HG03095 (cell line): ENCODE results near the gene IFT88.

Experiments
- ATAC-seq: cut with Tn5 transposase; IDR thresholded peaks from one replicate; pipeline ENCODE4 v1.9.1; 2021; ENCODE audit warnings: moderate library complexity; ENCODE audit not compliant: unreplicated experiment

Gene IFT88

DNA sequence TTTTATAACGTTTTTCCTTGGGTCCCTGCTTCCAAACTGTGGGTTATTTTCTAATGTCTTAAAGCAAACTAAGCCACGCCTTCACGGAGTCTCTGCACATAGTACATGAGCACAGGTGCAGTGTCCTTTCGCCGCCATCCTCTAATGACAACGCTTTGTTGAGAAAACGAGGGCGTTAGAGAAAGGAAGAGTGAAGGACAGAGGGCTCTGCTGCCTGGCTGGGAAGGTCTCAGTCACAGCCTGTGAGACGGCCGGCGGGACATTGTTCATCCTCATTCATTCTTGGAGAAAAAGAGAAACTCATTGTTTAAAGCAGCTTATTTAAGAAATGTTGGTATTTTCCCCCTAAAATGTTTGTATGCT is 146.0 kb downstream of the IFT88 start:
- no peak for ATAC-seq

DNA sequence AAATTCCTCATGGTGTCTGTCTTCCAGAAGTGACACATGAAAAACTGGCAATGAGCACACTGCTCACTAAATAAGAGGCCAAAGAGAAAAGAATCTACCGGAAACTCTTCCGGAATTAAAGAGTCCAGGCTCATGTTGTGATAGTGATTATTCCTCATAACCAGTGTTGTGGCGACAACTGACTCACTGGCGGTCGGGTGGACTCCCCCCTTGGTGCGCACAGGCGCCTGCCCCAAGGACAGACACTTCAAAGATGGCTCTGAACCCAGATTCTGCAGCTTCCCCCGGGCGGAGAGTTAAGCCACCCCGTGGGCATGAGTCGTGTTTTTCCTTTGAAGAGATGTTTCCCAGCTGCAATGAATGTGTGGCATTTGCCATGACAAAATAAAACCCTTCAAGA is 146.8 kb downstream of the IFT88 start:
- ATAC-seq, result no peak

DNA sequence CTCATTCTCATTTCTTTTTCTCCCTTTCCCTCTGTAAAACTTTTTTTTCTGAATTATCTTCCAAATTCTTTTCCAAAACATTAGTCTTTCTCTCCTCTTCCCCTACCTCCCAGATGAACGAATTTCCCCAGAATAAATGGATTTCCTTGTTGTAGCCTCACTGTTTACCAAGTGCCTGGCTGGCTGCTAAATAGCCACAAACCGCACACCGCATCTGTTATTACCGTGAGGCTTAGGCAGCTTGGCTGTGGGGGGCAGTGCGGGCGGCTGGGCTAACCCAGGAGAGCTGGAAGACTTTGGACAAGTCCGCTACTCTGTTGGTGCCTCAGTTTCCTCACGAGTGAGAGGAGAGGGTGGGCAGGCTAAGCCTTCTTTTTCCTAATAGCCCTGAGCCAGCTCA is 147.2 kb downstream of the IFT88 start:
- no peak for ATAC-seq

DNA sequence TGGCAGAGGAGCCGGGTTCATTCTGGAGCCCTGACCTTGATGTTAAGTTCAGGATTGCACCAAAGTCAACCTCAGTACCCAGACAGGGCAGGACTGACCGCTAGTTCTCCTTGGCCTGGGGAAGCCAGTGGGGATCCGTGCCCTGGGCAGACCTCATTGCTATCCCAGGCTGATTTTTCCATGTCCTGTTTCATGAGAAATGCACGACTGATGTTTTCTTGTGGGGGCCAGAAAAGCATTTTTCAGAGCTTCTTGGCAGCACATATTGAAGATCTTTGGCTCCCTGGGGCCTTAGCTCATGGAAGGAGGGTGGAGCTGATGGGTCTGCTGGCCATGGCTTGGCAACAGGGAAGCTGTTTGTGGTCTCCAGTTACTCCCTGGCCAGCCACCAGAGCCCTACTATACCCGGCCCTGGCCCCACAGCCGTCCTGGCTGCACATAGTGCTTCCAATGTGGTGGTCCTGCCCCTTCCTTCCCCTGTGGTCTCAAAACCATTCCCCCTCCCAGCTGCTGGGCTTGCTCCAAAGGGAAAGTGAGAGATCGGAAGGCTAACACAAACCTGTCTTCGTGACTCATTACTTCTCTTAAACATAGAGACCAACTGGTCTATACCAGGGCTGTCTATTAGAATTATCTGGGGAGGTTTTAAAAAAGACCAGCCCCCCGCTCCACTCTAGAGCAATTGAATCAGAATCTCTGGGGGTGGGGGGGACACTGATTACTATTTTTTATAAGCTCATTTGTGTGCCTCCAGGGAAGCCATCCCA is 147.8 kb downstream of the IFT88 start:
- no peak for ATAC-seq

DNA sequence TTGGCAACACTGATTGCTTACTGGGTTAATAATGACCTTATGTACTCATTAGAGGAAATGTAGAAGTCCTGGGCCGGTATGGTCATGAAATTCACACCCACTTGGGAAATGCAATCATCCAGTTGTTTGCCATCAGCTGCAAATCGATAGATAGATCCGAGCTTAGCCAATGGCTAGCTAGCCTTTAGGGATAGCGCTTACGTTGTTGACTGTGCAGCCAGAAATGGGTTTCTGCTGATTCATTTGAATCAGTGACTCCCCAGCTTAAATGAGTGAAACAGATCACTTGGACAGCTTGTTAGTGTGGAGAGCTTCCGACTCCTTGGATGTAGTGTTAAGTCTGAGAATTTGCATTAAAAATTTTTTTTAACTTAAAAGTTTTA is 148.4 kb downstream of the IFT88 start:
- no peak for ATAC-seq

DNA sequence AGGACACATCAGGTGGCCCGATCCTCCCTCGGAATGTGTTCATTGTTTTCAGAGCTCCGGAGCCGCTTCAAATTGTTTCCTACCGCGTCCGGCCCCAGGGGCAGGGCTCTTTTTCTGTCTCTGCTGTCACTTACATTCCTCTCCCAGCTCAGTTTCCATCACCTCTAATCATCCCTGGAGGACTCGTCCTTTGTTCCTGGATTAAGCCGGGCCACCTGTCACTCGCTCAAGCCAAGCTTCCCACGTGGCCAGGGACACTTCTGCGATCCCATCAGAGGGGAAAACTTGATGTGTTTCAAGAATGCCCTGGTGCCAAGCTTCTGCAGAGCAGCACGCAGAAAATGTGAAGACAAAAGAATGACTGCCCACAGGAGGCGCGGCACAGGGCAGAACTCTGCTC is 150.0 kb downstream of the IFT88 start:
- no peak for ATAC-seq

DNA sequence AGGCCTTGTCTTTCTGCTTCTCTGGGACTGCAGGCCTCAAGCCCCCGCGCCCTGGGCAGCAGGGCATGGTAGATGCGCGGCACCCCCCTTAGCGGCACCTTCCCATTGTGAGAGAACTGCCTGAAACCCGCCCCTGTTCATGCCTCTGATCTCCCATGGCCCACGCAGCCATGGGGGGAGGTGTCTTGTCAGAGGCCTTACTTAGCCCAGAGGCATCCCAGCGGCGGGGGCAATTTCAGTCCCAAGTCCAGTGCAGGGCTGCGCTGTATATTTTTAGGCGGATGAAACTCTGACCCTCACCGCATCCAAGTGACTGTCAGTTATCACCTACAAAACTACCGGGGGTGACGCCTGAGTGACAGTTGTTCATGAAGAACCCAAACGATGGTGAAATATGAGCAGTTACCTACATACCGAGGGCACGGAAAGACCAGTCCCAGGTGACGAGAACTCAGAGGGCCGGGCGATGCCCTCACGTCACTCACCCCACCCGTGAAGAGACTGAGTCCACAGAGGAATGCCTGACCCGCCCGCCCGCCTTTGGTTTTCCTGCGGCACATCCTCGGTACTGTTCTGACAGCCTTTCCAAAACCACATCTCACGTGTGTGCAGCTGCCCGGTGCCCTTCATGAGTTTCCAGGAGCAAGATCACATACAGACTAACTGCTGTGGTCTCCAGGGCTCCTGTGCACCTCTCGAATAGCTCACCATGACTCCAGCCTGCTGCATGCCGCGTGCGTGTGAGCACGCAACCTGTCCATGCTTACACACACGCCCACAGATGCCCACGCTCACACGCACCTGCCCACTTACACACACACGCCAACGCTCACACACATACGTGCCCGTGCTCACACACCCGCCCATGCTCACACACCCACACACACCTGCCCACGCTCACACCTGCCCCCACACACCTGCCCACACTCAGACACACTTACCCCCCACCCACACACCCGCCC is 150.9 kb downstream of the IFT88 start:
- no peak for ATAC-seq

DNA sequence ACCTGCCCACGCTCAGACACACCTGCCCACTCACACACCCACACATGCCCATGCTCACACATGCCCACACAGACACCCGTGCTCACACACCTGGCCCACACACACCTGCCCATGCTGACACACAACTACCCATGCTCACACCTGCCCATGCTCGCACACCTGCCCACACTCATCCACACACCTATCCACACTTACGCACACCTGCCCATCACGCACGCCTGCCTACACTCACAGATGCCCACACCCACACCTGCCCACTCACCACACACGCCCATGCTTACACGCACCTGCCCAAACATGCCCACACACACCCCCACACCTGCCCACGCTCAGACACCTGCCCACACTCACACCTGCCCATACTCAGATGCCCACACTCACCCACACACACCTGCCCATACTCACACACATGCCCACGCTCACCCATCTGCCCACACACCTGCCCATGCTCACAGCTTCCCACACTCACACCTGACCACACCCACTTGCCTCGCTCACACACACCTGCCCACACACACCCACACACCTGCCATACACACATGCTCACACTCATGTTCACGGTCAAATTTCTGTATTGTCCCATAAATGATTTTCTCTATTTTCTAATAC is 152.1 kb downstream of the IFT88 start:
- no peak for ATAC-seq

DNA sequence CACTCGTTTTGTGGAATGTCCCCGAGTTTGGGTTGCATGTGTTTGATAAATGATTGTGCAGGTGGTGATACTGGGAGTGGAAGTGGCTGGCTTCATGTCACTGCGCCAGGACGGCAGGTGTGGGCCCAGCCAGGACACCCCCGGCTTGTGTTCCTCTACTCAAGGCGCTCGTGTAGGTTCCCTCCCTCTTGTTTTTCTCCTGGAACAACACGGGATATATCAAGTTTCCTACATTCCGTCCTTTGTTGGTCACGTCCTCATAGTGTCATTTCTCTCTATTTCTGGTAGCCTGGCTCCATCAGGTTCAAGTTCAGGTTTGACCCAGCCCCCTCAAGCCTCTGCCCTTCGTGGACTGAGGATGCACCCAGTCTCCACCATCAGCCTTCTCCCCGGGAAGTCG is 152.8 kb downstream of the IFT88 start:
- no peak for ATAC-seq

DNA sequence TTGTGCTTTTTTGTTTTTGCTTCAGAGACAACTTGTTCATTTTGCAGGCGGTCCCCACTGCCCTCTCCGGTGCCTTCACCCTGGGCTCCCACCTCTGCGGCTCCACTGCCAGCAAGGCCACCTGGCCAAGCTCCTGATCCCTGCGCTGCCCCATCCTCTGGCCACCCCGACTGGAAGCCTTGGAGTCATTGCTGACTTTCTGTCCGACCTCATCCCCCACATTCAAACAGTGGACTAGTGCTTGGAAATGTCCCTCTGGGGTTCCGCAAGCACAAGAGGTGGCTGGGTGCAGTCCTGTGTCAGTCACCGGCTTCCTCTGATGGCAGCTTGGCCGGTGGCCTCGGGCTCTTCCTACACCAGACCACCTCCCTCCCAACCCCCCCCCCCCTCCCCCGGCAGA is 153.5 kb downstream of the IFT88 start:
- no peak for ATAC-seq

DNA sequence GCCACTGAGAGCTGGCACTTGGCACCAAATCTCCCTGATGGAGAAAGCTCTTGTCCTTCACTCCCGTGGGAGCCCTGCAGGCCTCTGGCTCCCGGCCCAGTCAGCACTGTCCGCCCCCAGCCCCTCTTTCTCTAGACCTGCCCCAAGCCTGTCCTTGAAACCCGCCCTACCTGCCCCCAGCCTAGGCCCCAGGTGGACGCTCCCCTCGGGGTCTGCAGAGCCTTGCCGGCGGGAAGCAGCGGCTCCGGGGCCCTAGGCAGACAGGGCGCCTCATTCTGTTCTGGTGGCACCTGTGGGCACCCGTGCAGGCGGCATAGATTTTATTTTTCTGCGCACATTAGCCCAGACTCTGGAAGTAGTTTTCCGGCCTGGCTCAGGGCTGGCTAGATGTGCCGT is 154.1 kb downstream of the IFT88 start:
- ATAC-seq, result no peak

DNA sequence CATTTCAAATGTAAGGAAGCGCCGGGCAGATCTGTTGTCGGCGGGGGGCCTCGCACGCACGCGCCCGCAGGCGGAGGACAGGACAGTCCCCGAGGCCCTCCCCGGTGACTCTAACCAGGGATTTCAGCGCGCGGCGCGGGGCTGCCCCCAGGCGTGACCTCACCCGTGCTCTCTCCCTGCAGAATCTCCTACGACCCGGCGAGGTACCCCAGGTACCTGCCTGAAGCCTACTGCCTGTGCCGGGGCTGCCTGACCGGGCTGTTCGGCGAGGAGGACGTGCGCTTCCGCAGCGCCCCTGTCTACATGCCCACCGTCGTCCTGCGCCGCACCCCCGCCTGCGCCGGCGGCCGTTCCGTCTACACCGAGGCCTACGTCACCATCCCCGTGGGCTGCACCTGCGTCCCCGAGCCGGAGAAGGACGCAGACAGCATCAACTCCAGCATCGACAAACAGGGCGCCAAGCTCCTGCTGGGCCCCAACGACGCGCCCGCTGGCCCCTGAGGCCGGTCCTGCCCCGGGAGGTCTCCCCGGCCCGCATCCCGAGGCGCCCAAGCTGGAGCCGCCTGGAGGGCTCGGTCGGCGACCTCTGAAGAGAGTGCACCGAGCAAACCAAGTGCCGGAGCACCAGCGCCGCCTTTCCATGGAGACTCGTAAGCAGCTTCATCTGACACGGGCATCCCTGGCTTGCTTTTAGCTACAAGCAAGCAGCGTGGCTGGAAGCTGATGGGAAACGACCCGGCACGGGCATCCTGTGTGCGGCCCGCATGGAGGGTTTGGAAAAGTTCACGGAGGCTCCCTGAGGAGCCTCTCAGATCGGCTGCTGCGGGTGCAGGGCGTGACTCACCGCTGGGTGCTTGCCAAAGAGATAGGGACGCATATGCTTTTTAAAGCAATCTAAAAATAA is 154.7 kb downstream of the IFT88 start:
- ATAC-seq, result no peak

DNA sequence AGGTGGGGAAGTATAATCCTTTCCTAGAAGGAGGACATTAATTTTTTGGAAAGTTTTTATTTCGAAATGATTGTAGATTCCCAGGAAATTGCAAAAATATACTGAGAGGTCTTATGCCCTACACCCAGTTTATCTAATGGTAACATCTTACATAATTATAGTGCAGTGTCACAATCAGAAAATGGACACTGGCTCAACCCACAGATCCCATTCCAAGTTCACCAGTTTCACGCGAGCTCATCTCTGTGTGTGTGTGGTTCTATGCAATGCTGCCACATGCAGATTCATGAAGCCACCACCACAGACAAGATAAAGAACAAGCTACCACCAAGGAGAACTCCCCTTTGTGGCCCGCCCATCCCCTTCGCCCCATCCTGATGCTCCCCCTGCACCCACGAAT is 160.9 kb downstream of the IFT88 start:
- ATAC-seq, result no peak

DNA sequence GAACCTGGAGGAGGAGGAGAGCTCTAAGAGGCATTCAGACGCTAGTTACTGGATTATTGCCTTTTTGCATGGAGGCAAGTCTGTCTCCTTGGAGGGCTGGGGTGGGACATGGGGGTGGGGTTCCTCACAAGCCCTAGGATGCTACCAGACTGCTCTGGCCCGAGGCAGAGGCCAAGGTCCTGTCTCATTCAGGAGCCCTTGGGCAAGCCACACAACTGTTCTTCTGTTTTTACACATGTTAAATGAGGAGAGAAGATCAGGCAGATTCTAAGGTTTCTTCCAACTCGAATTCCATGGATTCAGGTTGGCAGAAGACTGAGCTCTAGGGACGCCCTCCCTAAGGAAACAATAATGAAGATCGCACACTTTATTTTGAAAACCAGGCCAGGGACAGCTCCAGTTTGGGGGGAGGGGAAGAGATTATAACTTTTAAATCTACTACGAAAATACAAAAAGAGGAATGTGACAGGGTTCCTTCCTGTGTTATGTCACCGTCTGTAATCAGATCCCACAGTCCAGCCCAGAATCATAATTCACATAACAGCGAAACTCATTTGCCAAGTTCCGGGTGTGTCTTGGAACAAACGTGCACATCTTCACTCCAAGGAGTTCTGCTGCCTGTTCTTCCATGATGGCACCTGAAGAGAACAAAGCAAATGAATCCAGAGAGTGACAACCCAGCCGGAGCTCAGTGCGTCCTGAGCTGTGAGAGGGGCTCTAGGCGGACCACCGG is 161.8 kb downstream of the IFT88 start:
- no peak for ATAC-seq

DNA sequence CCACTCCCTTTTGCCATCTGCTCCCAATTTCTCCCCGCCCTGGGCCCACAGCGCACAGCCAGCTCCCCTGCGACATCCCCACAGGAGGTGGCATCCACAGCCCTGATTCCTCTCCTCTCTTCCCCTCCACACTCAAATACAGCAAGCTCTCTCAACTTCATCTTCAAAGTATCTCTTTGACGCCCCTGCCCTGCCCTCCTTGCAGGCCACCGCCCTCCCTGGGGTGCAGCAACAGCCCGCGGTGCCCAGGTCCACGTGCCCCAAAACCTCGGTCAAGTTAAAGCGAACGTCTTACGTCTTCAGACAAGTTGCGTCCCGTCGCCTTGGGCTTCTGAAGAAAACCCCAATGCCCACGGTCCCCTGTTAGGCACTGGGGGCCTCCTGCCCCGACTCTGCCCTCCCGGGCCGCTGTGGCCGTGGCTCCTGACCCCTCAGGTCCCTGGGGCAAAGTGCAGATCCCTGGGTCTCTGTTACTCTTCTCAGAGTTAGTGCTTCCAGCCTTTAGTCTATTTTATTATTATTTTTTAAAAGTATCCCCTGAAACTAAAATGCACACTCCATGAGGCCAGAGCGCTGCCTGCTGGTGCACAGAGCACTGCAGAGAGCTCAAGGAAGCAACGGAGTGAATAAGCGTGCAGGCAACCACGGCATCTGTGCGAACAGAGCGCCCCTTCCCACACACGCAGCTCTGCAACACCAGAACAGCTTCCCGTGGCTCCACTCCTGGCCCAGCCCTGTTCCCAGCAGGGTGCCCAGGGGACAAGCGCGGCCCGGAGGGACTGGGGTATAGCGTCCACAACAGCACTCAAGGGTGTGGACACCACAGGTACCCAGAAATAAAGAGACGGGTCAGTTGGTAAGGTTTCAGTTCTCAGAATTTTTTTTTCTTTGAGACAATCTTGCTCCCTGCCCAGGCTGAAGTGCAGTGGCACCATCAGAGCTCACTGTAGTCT is 163.0 kb downstream of the IFT88 start:
- ATAC-seq, result no peak

DNA sequence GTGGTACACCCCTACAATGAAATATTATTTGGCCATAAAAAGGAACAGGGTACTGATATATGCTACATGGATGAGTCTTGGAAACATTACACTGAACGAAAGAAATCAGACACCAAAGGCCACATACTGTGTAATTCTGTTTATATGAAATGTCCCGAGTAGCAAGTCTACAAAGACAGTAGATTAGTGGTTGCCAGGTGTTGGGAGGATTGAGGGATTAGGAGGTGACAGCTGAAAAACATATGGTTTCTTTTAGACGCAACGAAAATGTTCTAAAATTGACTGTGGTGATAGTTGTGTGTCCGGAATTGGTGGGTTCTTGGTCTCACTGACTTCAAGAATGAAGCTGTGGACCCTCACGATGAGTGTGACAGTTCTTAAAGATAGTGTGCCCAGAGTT is 171.7 kb downstream of the IFT88 start:
- no peak for ATAC-seq

DNA sequence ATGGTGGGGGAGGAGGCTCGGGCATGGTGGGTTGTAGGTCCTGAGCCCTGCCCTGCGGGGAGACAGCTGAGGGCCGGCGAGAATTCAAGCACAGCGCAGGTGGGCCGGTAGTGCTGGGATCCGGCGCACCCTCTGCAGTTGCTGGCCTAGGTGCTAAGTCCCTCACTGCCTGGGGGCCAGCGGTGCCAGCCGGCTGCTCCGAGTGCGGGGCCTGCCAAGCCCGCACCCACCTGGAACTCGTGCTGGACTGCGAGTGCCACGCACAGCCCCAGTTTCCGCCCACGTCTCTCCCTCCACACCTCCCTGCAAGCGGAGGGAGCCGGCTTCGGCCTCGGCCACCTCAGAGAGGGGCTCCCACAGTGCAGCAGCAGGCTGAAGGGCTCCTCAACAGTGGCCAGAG is 173.1 kb downstream of the IFT88 start:
- ATAC-seq, result no peak
